Measurements from ENCODE around the gene P2RX5. TPM values are rescaled to one million over a fixed set of nuclear protein-coding genes. Genes with fewer than 3 reads are reported as not detected.
"Not testable (repeated sequence)": the region's sequence is repeated elsewhere in the genome, so short reads cannot be mapped to it uniquely, and the experiment has no call there.

The P2RX5 gene
- total RNA-seq, 1 experiment from 2014 or later: 8.8 TPM

- POLR2A ChIA-PET: interaction anchor here (0.6 kb wide), 1 partner anchor 13 kb away, joined by 3 read pairs; no protein-coding TSS in a partner anchor
- no peak overlapping the region for H3K4me3 Mint-ChIP-seq
- peaks cover 22% of the 10 kb centered on the region for H3K4me1 Mint-ChIP-seq
- no peaks in the 10 kb centered on the region for H3K27me3 Mint-ChIP-seq (ENCODE audit: low read depth)
- DNase-seq (ENCODE audit: low spot score) (no peak), ATAC-seq (peak; percentile 41)
- CTCF ChIA-PET: interaction anchor here (0.6 to 5.8 kb wide), 15 partner anchors 14 to 226 kb away, joined by 3 to 125 read pairs (median 35); partner anchors contain the start of genes ITGAE and NCBP3
- H3K27ac Mint-ChIP-seq: peak overlapping the region; percentile 91
- TF ChIP-seq ZNF281 (CRISPR knock-in tag; IDR thresholded peaks at IDR 0.05): no peak
- no peak for TF ChIP-seq ZNF232 (CRISPR knock-in tag; IDR thresholded peaks at IDR 0.05)
- TF ChIP-seq, protein P1, sequence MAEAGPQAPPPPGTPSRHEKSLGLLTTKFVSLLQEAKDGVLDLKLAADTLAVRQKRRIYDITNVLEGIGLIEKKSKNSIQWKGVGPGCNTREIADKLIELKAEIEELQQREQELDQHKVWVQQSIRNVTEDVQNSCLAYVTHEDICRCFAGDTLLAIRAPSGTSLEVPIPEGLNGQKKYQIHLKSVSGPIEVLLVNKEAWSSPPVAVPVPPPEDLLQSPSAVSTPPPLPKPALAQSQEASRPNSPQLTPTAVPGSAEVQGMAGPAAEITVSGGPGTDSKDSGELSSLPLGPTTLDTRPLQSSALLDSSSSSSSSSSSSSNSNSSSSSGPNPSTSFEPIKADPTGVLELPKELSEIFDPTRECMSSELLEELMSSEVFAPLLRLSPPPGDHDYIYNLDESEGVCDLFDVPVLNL (CRISPR knock-in tag; IDR thresholded peaks at IDR 0.05; ENCODE audit: borderline replicate concordance, low read depth): no peak
- TF ChIP-seq ZNF425 (CRISPR knock-in tag; conservative IDR thresholded peaks at IDR 0.05): no peak
- TF ChIP-seq TEAD4 (CRISPR knock-in tag; IDR thresholded peaks at IDR 0.05): no peak
- H3K36me3 Mint-ChIP-seq: no peaks in the 10 kb centered on the region
- no peaks in the 10 kb centered on the region for H3K9me3 Mint-ChIP-seq
Observed at GRCh38 chr17:3739422-3740124, 43.6 kb upstream of the P2RX5 start.

GRCh38 chr17:3738562-3739295, 42.8 kb upstream of the P2RX5 start:
- Mint-ChIP-seq H3K4me1 (peaks cover 22% of the 10 kb centered on the region), H3K36me3 (no peaks in the 10 kb centered on the region), H3K4me3 (peak overlapping the region; percentile 45; the same call in 1 of the 2 replicates), H3K27ac (no peak overlapping the region), H3K9me3 (no peaks in the 10 kb centered on the region), H3K27me3 (ENCODE audit: low read depth) (no peaks in the 10 kb centered on the region)
- ATAC-seq: peak; percentile 14; the same call in 1 of the 2 replicates
- DNase-seq (ENCODE audit: low spot score): no peak
- CTCF ChIA-PET: interaction anchor here (0.6 to 5.8 kb wide), 32 partner anchors 8 to 334 kb away, joined by 3 to 125 read pairs (median 14); partner anchors contain the start of genes CTNS, ITGAE, NCBP3 and P2RX5
- TF ChIP-seq MAX (CRISPR knock-in tag; IDR thresholded peaks at IDR 0.05) (peak; percentile 61; the same call in 1 of the 2 replicates), ZNF423 (CRISPR knock-in tag; IDR thresholded peaks at IDR 0.05) (no peak), CREM (CRISPR knock-in tag; IDR thresholded peaks at IDR 0.05) (no peak)
- POLR2A ChIA-PET: interaction anchor here (0.6 kb wide), 1 partner anchor 14 kb away, joined by 3 read pairs; no protein-coding TSS in a partner anchor

DNA sequence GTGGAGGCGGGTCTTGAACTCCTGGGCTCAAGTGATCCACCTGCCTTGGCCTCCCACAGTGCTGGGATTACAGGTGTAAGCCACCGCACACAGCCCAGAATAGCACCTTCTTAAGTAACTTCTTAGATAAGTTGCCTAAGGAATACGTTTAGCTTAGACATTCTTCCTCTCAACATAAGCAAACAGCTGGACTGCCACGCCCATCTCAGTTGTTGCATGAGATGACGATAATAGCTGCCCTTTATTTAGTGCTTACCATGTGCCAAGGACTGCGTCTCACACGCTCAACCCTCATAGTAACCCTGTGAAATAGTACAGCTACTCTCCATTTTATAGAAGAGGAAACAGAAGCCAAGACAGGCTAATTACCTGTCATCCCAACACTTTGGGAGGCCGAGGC, 39.6 kb upstream of the P2RX5 start:
- H3K36me3 Mint-ChIP-seq: no peaks in the 10 kb centered on the region
- TF ChIP-seq FOXP1 (CRISPR knock-in tag; IDR thresholded peaks at IDR 0.05; ENCODE audit: borderline replicate concordance): no peak
- no peak for TF ChIP-seq ZNF138 (CRISPR knock-in tag; conservative IDR thresholded peaks at IDR 0.05)
- no peak for TF ChIP-seq ZNF416 (CRISPR knock-in tag; IDR thresholded peaks at IDR 0.05)
- TF ChIP-seq CTCF (IDR thresholded peaks at IDR 0.05): no peak
- TF ChIP-seq NFATC4 (CRISPR knock-in tag; IDR thresholded peaks at IDR 0.05): no peak
- TF ChIP-seq HMGA2 (CRISPR knock-in tag; IDR thresholded peaks at IDR 0.05): no peak
- POLR2A ChIA-PET: no interaction called here
- H3K9me3 Mint-ChIP-seq: no peaks in the 10 kb centered on the region
- H3K27me3 Mint-ChIP-seq (ENCODE audit: low read depth): no peaks in the 10 kb centered on the region
- H3K4me3 Mint-ChIP-seq: no peak overlapping the region
- DNase-seq (ENCODE audit: low spot score) (no peak), ATAC-seq (no peak)
- peaks cover 28% of the 10 kb centered on the region for H3K4me1 Mint-ChIP-seq
- CTCF ChIA-PET: interaction anchor here (0.6 to 5.8 kb wide), 10 partner anchors 12 to 110 kb away, joined by 3 to 73 read pairs (median 5); partner anchors contain the start of genes HASPIN and NCBP3
- H3K27ac Mint-ChIP-seq: no peak overlapping the region

DNA sequence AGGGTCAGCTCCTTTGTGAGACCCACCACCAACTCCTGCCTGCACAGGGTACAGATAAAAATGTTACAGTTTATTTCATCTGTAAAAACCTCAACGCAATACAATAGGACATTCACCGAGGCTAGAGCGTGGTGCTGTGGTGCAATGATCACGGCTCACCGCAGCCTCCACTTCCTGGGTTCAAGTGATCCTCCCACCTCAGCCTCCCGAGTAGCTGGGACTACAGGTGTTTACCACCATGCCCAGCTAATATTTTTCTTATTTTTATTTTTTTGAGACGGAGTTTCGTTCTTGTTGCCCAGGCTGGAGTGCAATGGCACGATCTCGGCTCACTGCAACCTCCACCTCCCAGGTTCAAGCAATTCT, 38.9 kb upstream of the P2RX5 start:
- H3K4me3 Mint-ChIP-seq; ATAC-seq; POLR2A ChIA-PET; DNase-seq (ENCODE audit: low spot score); H3K9me3 Mint-ChIP-seq; H3K36me3 Mint-ChIP-seq; H3K27ac Mint-ChIP-seq; H3K27me3 Mint-ChIP-seq (ENCODE audit: low read depth): not testable (repeated sequence)
- H3K4me1 Mint-ChIP-seq: peaks cover 27% of the 10 kb centered on the region
- CTCF ChIA-PET: interaction anchor here (0.7 to 4.4 kb wide), 11 partner anchors 12 to 172 kb away, joined by 3 to 21 read pairs (median 4); partner anchors contain the start of gene HASPIN

Data from WTC11 (cell line).